ENCODE results near the gene KRT222.

Gene KRT222
- 0.07 to 0.62 reads per million in 2 donors for total RNA-seq

- DNase-seq = no peak
These were observed at the start of gene KRT222 for GRCh38 chr17:40664582-40665333. KRT222 (minus strand) TSS chr17:40665177; CDS start chr17:40665099, 78 bp downstream.

DNA sequence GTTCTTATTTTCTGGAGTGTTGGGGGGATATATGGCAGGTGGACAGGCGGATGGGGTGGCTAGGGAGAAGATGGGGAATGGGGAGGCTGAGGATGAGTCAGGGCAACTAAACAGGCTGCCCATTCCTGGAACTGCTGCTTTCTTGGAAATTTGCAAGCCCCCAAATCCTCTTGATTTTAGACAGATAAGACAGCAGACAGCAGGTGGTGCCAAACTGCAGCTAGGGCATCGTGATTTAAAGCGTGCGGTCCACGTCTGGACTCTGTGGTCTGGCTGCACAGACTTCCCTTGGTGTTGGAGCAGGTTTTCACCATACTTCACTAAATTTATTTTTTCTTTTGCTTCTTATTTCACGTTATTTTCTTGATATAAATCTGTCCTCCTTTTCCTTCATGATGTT, 49.5 kb upstream of the KRT222 start:
- DNase-seq = no peak

- no peak for DNase-seq
These were observed 42.8 kb upstream of the KRT222 start for GRCh38 chr17:40707745-40708144.

- no peak for DNase-seq
These were observed 40.6 kb upstream of the KRT222 start for GRCh38 chr17:40705584-40705983.

- DNase-seq = no peak
These were observed 38.7 kb upstream of the KRT222 start, which contains the start of gene KRT24 for GRCh38 chr17:40703652-40704051. KRT24 (minus strand) TSS chr17:40703752; CDS start chr17:40703693, 59 bp downstream.

DNA sequence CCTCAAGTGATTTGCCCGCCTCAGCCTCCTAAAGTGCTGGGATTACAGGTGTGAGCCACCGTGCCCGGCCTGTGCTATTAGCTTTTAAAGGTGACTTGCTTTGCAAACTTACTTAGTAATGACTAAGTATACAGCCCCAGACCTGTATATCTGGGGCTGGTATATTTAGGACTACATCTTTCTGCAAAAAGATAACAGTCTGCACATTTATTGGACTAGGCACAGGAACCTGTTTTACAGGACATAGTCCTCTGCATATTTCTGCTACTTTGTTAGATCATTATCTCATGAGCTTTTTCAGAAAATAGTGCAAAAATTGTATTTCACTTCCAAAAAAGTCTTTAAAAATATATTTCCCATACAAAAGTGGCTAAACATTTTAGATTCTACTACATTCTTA, 37.3 kb upstream of the KRT222 start:
- no peak for DNase-seq

DNA sequence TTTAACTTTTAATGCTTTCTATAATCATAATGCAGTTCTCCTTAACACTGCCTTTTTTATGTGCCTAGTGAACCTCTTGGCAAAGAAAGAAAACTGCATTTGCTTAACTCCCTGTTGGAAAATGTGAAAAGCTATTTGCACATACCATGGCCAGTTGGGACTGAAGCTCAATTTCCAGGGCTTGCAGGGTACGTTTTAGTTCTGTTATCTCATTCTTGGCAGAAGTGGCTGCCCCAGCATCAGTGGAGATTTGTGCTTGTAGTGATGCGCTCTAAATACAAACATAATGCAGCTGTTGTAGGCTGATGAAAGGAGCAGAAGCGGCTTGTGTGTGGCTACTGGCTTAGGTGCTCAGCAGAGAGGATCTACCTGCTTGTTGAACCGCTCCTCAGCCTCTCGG, 34.9 kb upstream of the KRT222 start:
- DNase-seq = no peak

GRCh38 chr17:40699371-40699770, 34.4 kb upstream of the KRT222 start:
- DNase-seq = no peak

DNA sequence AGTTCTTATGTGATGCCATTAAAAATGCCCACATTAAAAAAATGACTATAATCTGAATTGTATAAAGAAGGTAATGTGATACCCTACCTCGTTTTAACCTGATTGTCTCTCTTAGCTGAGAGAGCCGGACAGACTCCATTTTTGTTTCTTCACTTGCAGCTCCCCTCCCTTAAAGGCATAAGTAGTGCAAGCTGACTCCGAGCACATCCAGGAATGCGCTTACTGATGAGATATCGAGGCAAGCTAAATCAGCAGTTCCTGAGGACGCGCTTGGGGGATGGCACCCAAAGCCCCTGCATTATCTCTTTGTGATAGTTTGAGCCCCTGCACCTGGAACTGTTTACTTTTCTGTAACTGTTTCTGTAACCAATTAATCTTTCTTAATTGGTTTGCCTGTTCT, 32.3 kb upstream of the KRT222 start:
- DNase-seq = no peak

DNA sequence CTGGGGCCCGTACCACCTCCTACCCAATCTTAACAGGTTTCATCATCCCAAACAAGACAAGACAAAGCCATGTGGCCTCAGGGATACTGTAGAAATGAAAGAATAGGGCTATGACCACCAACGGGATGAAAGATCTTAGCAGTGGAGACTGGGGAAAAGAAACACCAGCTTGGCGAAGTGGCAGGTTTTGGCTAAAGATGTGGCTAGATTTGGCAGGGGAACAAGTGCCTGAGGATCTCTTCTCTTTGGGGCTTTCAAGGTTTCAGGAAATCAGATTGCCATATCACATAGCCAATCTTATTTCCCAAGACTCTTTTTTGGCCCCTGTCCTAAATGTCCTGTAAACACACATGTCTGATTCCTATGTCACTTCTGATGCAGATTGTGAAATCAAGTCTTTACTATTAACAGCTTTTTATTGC, 31.7 kb upstream of the KRT222 start:
- DNase-seq = no peak

GRCh38 chr17:40695874-40696472, 31.0 kb upstream of the KRT222 start:
- DNase-seq = no peak

DNA sequence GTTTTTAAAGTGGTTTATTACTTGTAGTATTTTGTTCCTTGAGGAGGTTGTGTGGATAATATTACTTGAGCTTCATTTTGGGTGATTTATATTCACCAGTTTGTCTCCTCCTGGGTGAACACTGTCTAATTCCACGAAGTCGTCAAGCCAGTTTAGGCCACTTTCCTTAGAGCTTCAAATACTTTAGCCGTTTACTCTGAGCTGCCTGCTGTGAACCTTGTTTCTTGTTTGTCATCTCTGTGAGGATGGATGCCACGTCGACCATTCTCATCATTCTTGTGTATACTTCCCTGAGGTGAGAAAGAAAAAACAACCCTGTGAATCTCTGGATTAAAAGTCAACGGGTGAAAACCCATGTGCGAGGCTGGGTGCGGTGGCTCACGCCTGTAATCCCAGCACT, 29.6 kb upstream of the KRT222 start:
- no peak for DNase-seq

GRCh38 chr17:40687106-40687505, 22.1 kb upstream of the KRT222 start:
- no peak for DNase-seq

DNA sequence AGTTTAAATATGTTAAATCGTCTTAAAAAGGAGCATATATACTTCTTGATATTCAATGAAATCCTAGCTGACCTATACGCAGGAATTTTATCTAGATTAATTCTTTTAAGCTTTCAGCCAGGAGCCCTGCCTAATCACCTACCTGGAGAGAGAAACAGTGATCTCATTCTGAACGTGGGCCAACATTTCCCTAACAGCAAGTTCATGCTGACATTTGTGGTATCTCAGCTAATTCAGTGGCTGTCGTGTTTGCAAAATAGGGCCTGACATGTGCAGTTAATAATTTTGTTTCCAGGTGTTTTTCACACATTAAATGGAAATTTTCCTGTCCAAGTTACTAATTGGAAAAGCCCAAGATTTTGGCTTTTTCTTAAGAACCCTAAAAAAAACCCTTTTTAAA, 21.2 kb upstream of the KRT222 start:
- DNase-seq = no peak

DNA sequence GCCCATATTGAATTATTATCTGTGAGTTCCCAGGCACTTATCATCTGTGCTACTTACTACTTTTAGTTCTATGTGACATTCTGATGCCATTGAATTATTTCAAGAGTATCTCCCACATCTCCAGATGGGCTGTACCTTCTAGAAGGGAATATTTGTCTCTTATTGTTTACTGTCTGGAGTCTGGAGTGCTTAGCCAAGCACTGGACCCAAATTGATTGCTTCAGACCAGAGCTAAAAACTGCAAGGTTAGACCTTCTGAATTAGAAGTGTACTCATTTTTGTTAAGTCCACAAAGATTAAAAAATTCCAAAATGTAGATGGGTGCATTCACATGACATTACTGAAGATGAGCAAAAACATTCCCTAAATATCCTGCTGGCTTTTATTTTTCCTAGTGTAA, 16.0 kb upstream of the KRT222 start:
- DNase-seq = no peak

DNA sequence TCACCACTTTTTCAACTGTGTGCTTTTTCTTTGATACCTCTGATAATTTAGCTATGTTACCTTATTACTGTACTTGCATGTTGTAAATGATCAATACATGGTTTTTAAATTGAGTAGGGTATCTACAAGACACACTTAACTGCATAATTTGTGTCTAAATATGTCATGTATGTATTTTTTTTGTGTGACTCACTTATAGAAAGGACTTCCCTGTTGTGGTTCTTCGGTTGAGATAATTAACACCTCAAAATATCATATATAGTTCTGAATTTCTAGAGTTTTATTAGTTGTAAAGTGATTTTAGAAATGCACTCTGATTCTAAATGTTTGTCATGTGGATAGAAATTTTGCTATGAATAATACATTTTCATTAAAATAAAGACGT, 14.5 kb upstream of the KRT222 start:
- no peak for DNase-seq

DNA sequence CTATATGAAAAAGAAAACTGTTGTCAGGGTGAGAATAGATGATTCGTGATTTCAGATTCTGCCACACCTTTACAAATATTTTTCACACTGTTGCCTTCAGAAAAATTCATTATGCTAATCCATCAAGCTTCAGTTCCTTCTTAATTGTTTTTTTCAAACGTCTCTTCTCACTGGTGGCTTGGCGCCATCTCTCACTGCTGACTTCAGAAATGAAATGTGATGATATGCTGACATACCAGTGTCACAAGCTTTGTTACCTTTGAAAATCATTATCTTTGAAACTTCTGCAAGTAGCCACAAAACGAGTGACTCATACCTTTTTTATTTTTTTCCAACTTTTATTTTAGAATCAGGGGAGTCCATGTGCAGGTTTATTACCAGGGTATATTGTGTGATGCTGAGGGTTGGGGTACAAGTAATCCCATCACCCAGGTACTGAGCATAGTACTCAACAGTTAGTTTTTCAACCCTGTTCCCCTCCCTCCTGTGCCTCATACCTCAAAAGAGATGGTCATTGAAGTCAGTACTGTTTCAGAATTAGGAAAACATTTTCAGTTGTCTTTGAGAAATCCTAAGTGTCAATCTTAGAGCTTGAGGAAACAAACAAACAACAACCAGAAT, 14.0 kb upstream of the KRT222 start:
- DNase-seq = peak in 1 of 5 experiments; percentile 22

DNA sequence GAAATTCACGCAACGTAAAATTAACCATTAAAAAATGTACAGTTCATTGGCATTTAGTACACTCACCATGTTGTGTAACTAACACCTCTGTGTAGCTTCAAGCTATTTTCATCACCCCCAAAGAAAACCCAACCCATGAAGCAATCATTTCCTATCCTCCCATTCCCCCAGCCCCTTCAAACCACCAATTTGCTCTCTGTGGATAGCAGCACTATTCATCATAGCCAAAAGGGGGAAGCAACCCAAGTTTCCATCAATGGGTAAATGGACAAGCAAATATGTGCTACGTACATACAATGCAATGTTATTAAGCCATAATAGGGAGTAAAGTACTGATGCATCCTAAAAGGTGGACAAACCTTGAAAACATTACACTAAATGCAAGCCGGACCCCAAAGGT, 10.9 kb upstream of the KRT222 start:
- no peak for DNase-seq

GRCh38 chr17:40672654-40673053, 7.7 kb upstream of the KRT222 start:
- no peak for DNase-seq

DNA sequence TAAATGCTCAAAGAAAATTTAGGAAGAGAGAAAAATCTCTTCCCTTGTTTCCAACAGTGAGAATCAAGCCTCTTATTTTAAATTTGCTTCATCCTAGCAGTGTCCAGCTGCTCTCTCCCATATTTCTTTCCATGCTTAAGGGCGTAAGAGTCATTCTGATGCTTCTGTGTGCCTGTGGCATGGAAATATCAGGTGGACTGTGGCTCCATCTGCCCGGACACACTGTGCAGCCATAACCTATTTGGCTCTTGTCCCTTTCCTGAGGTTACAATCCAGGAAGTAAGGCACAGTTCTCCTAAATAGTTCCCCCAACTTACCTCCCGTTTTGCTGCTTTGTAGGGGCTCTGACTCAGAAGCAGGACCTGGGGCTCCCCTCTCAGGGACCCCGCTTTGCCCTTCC, 6.3 kb upstream of the KRT222 start:
- no peak for DNase-seq

DNA sequence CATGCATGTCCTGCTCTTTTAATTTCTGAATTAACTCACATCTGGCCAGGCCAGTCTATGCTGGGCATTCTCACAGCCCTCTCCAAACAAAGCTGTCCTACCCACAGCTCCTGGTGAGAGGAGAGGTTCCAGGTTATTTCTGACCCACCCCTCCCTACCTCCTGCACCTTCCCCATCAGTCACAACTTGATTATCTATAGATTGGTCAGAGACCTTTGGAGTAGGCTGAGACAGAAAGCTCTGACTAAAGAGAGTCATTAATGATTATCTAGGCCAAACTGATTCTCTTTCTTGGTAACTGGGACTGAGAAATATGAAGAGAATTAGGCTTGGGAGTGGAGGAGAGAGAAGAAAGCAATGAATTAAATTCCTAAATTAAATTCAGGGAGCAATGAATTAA, 1.4 kb upstream of the KRT222 start:
- no peak for DNase-seq

DNA sequence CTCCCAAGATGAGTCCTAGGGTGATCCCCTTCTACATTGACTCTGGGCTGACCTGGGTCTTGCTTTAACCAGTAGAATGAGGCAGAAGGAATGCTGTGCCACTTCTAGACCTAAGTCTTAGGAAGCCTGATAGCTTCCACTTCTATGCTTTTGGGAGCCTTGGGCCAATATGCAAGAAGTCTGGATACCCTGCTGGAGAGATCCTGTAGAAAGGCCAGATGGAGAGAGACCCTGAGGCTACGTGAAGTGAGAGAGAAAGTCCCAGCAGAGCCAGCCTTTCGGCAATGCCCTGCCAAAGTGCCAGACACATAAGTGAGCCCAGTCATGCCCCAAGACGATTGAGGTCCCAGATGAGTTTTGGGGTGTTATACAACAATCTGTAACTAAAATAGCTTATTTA, 1.7 kb downstream of the KRT222 start:
- no peak for DNase-seq

GRCh38 chr17:40659911-40660310, 5.1 kb downstream of the KRT222 start:
- DNase-seq = peak in 1 of 5 experiments; percentile 41

GRCh38 chr17:40658396-40658795, 6.6 kb downstream of the KRT222 start:
- no peak for DNase-seq
